Psoas muscle (tissue), 8 donors: ENCODE results near the gene NSG1. TPM values are rescaled to one million over a fixed set of nuclear protein-coding genes. Genes with fewer than 3 reads are reported as not detected.

Source experiments
- ATAC-seq, 4 donors: fragments of 200-7000 bp; cut with Tn5 transposase; one replicate each; pipeline ENCODE4 v1.9.1; 2020; ENCODE audit warnings: moderate library complexity in 3 of 4, mild to moderate bottlenecking in 2 of 4
- DNase-seq, 2 donors: peaks; one replicate each; pipeline ENCODE4 v3.0.0-alpha.2; 2020
- H3K27ac ChIP-seq: fragments of 200-600 bp; one replicate; pipeline ENCODE4 v1.8.0; 2022
- H3K27me3 ChIP-seq, 3 donors: fragments of 200-600 bp in 1 of 3; one replicate each; pipeline versions ENCODE4 v1.6.1 to v1.8.0; 2013 to 2022; ENCODE audit warnings: low read length in 2 of 3, mild to moderate bottlenecking in 2 of 3, moderate library complexity in 1 of 3; ENCODE audit not compliant: insufficient read depth in 3 of 3
- H3K36me3 ChIP-seq, 2 donors: fragments of 200-600 bp in 1 of 2; one replicate each; pipeline versions ENCODE4 v1.6.1 to v1.8.0; 2013 to 2022; ENCODE audit warnings: low read depth in 1 of 2, mild to moderate bottlenecking in 1 of 2, moderate library complexity in 1 of 2; ENCODE audit not compliant: insufficient read depth in 1 of 2
- H3K4me1 ChIP-seq: fragments of 200-600 bp; one replicate; pipeline ENCODE4 v1.8.0; 2022
- H3K4me3 ChIP-seq: fragments of 200-600 bp; one replicate; pipeline ENCODE4 v1.8.0; 2022; ENCODE audit warnings: mild to moderate bottlenecking
- H3K9me3 ChIP-seq: fragments of 200-600 bp; one replicate; pipeline ENCODE4 v1.8.0; 2022
- WGBS, 3 donors: extraction: QIAGEN DNeasy Blood & Tissue Kit; methylation state at CpG; one replicate each; pipeline versions ENCODE4 v1.1.6 to v1.1.7; 2013; 5-methylcytosine and 5-hydroxymethylcytosine counted together
- intact Hi-C, 2 donors: fragments of 100-400 bp; cut with DNase I; formaldehyde crosslinking; loops; one replicate each; pipeline versions ENCODE4 v1.11.0 to v1.14.2; 2022
- polyA plus RNA-seq, 3 donors: library from polyadenylated mRNA; stranded (reverse); fragments of 200-250 nt; gene quantifications; one replicate each; pipeline ENCODE4 v1.2.3, GENCODE V29; 2013
- total RNA-seq, 4 donors: library from RNA; stranded (reverse); fragmentation: NEBNext Ultra II Directional in 2 of 4; extraction: Animal tissue kit (Norgen Biotek cat#: 25700) in 2 of 4; gene quantifications; one replicate each; pipeline versions ENCODE4 v1.2.1 to v1.2.4, GENCODE V29; 2021 to 2023
- TF ChIP-seq, protein P1 (sequence below): fragments of 200-600 bp; IDR thresholded peaks from one replicate; pipeline ENCODE4 v1.8.0; 2022; ENCODE audit warnings: antibody characterized with exemption
- donor health status: healthy with polysubstance abuse.
- donor health status: DM: no; HTN: no; CAD: no; lungs with moderate emphysema.
- donor health status: Bipolar disorder and iron deficiency.
- donor health status: healthy.
- donor health status: DM: yes; HTN: yes; CAD: no.
- donor health status: DM: no; HTN: no; CAD: no.
- donor health status: DM: no; HTN: no; CAD: no.
- donor health status: DM: yes; HTN: yes; CAD: no.

Gene NSG1
- total and polyA plus RNA-seq, 7 donors, result 0.11 to 0.50 (median 0.28) TPM; not detected in 2

- ATAC-seq, result no peak
- Histone ChIP-seq H3K9me3 (peaks cover 9% of the 10 kb centered on the region), H3K27ac (no peak overlapping the region), H3K4me3 (no peak overlapping the region), H3K27me3 (peaks cover 0 to 39% (median 3%) of the 10 kb centered on the region in 3 donors), H3K4me1 (no peaks in the 10 kb centered on the region), H3K36me3 (no peaks in the 10 kb centered on the region)
- DNase-seq, result no peak
- TF ChIP-seq, protein P1, sequence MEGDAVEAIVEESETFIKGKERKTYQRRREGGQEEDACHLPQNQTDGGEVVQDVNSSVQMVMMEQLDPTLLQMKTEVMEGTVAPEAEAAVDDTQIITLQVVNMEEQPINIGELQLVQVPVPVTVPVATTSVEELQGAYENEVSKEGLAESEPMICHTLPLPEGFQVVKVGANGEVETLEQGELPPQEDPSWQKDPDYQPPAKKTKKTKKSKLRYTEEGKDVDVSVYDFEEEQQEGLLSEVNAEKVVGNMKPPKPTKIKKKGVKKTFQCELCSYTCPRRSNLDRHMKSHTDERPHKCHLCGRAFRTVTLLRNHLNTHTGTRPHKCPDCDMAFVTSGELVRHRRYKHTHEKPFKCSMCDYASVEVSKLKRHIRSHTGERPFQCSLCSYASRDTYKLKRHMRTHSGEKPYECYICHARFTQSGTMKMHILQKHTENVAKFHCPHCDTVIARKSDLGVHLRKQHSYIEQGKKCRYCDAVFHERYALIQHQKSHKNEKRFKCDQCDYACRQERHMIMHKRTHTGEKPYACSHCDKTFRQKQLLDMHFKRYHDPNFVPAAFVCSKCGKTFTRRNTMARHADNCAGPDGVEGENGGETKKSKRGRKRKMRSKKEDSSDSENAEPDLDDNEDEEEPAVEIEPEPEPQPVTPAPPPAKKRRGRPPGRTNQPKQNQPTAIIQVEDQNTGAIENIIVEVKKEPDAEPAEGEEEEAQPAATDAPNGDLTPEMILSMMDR, result no peak
- WGBS, 3 donors, result 59 to 65% (median 60%) methylated on average over 13 of the region's 13 CpGs
- intact Hi-C loops, result no loop called here
Measured at GRCh38 chr4:4402966-4403365, 16.1 kb downstream of the NSG1 start.

DNA sequence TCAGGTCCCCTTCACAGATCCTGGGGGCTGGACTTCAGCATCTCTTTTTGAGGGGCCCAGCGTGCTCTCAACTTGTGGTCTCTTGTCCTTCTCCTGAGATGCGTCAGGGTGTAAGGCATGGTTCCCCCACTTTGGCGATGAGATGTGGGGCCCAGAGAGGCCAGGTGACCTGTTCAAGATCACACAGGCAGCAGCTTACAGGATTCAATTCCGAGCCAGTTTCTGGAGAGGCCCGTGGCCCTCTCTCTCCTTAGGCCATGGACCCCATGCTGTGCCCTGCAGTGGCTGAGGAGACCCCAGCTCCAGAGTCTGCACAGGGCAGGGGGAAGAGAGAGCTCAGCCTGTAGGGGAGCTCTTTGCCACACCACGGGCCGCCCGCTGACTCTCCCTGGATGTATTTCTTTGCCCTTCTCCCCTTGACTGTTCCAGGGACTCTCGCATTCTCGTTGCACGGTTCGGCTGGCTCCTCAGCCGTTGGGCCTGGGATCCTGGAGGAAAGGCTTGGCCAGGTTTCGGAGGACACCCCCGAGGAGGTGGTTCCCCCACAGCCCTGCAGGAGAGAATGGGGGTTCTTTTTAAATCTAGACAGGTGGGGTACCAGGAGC is 18.6 kb downstream of the NSG1 start:
- Histone ChIP-seq H3K4me3 (no peak overlapping the region), H3K27ac (no peak overlapping the region), H3K27me3 (peaks cover 0 to 29% (median 7%) of the 10 kb centered on the region in 3 donors), H3K36me3 (no peaks in the 10 kb centered on the region), H3K9me3 (peaks cover under 1% of the 10 kb centered on the region), H3K4me1 (no peaks in the 10 kb centered on the region)
- TF ChIP-seq, protein P1, result no peak
- intact Hi-C loops, result no loop called here
- DNase-seq (peak in 1 of 2 donors; percentile 27), ATAC-seq (no peak)
- 80 to 88% (median 85%) methylated on average over 15 of the region's 15 CpGs for WGBS, 3 donors

GRCh38 chr4:4406455-4407298 is 19.8 kb downstream of the NSG1 start:
- WGBS, 3 donors, result 63 to 69% (median 69%) methylated on average over 27 to 28 of the region's 28 CpGs
- peaks cover 0 to 25% (median 7%) of the 10 kb centered on the region in 3 donors for H3K27me3 ChIP-seq
- H3K4me1 ChIP-seq, result no peaks in the 10 kb centered on the region

GRCh38 chr4:4407299-4408131 is 20.6 kb downstream of the NSG1 start:
- no peak for ATAC-seq
- intact Hi-C loops, result no loop called here
- peaks cover 0 to 25% (median 7%) of the 10 kb centered on the region in 3 donors for H3K27me3 ChIP-seq
- TF ChIP-seq, protein P1, result no peak
- peak in 1 of 2 donors; percentile 42 for DNase-seq
- H3K9me3 ChIP-seq, result no peaks in the 10 kb centered on the region
- H3K4me1 ChIP-seq, result no peaks in the 10 kb centered on the region
- WGBS, 3 donors, result 67 to 78% (median 70%) methylated on average over 19 of the region's 19 CpGs
- no peak overlapping the region for H3K27ac ChIP-seq
- H3K36me3 ChIP-seq, result no peaks in the 10 kb centered on the region
- H3K4me3 ChIP-seq, result no peak overlapping the region

More at GRCh38 chr4:4406455-4407298, 19.8 kb downstream of the NSG1 start:
- H3K9me3 ChIP-seq, result no peaks in the 10 kb centered on the region
- TF ChIP-seq, protein P1, result no peak
- H3K4me3 ChIP-seq, result no peak overlapping the region
- no peak overlapping the region for H3K27ac ChIP-seq
- no peaks in the 10 kb centered on the region for H3K36me3 ChIP-seq
- ATAC-seq (peak in 1 of 4 donors; percentile 29), DNase-seq (peak in 1 of 2 donors; percentile 38)
- intact Hi-C loops, result no loop called here
